Skin of body (tissue), 3 donors: ENCODE measurements around the gene NPTX1. TPM values are rescaled to one million over a fixed set of nuclear protein-coding genes. Genes with fewer than 3 reads are reported as not detected.
A peak's percentile ranks its signal among the peaks of the same experiment; 100 is the strongest.

ENCODE experiments used
- DNase-seq: peaks from one replicate; lab custom pipeline; 2025; lab: John Stamatoyannopoulos, UW
- small RNA-seq: library from RNA; depleted of rRNA; stranded (forward); fragments of <200 nt; gene quantifications from one replicate; pipeline ENCODE3, GENCODE V24; 2014; ENCODE audit warnings: low replicate concordance
- total RNA-seq: library from RNA; depleted of rRNA; stranded (reverse); fragments of >200 nt; gene quantifications from one replicate; pipeline ENCODE4 v1.2.3, GENCODE V29; 2014

The NPTX1 gene
- total RNA-seq, 1 donor from 2014 or later = 0.30 TPM

GRCh38 chr17:80429356-80430275 is 46.8 kb downstream of the NPTX1 start:
- no peak for DNase-seq

GRCh38 chr17:80428796-80429195 is 47.6 kb downstream of the NPTX1 start:
- no peak for DNase-seq

- no peak for DNase-seq
These were observed 48.0 kb downstream of the NPTX1 start for GRCh38 chr17:80428363-80428762.

DNA sequence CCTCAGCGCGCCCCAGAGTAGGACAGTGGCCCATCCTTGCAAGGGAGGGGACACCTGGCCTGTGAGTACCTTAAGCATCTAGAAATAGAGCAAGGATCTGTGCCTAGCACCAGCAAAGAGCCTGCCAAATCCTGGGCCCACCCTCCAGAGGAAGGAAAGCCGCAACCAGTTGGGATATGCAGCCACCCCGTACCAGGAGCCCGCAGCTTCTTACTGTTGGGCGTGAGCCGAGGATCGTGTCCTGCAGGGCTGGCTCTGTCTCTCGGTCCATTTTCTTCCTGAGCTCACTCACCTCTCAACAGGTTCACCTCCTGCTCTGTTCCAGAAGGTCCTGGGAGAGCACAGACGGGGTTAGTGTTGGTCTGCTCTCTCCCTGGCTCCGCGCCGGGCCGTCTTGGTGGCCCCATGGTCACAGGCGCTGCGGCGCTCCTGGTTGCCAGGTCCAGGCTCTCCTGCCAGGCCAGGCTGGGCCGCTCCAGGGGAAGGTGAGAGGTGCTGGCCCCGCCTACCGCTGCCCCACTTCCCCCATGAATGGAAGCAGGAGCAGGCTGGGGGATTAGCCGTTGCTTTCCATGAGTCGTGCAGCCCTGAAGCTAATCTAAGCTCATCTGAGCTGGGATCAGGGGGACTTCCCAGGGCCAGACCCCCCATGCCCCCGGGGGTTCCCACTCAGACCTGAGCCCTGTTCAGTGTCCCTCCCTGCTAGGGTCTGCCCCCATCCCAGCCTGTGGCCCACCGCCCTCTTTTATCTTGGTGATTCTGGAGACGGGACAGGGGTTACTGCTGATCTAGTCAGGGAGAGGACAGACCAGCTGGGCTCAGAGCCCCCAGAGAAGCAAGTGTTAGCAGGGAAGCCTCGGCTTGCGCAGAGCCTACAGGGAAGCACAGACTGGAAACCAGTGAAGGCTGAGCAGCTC is 48.8 kb downstream of the NPTX1 start:
- no peak for DNase-seq

GRCh38 chr17:80426671-80427326 is 49.6 kb downstream of the NPTX1 start:
- peak; percentile 40 for DNase-seq

- DNase-seq = no peak
These were observed 50.5 kb downstream of the NPTX1 start for GRCh38 chr17:80425835-80426426.

- DNase-seq = no peak
These were observed 51.3 kb downstream of the NPTX1 start for GRCh38 chr17:80424878-80425765.

- DNase-seq = no peak
These were observed 52.1 kb downstream of the NPTX1 start for GRCh38 chr17:80424261-80424660.

DNA sequence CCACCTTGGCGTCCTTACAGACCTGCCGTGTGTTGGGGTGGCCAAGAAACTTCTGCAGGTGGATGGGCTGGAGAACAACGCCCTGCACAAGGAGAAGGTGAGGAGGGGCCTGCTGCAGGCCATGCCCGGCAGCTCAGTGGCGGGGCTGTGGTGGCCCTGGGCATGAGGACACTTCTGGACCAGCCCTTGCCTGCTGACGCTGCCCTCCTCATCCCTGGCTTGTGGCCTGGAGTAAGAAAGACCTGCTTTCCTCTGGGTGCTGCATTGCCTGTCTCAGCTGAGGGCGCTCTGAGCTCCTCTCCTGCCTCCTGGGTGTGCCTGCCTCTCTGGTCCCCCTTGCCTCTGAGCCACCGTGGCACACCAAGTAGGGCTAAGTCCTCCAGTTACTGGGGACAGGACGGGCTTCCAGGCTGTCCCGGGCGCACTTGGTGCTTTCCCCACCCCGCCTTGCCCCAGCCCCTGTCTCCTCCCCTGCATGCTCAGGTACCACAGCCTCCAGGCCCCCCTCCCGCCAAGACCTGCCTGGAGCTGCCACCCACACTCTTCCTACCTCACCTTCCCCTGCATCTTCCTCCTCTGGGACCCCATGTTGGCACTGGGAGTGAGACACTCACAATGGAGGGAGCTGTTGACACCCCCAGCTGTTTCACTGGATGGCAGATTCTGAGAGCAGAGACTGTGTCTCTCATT is 52.7 kb downstream of the NPTX1 start:
- no peak for DNase-seq

GRCh38 chr17:80422981-80423380 is 53.4 kb downstream of the NPTX1 start:
- DNase-seq = no peak

GRCh38 chr17:80422276-80422675 is 54.1 kb downstream of the NPTX1 start:
- no peak for DNase-seq

DNA sequence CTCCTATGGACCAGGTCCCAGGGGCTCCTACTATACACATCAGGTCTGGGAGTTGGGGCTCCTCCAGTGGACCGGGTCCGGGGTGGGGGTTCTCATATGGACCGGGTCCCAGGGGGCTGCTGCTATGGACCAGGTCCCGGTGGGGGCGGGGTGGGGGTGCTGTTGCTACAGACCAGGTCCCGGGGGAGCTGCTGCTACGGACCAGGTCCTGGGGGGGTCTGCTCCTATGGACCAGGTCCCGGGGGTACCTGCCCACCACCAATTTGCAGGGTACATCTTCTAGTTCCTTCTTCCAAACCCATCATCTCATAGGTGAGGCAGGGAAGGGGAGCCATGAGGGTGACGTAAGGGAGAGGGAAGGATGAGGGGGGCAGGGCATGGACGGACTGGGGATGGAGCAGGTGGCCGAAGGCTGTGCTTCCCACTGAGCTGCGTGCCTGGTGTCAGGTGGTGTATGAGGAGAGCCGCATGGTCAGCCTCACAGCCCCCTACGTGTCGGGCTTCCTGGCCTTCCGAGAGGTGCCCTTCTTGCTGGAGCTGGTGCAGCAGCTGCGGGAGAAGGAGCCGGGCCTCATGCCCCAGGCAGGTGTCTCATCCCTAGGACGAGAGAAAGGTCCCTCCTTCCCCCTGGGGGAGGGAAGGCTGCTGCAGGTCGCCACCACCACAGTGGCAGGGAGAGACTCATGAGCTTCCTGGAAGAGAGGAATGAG is 54.9 kb downstream of the NPTX1 start:
- no peak for DNase-seq

DNA sequence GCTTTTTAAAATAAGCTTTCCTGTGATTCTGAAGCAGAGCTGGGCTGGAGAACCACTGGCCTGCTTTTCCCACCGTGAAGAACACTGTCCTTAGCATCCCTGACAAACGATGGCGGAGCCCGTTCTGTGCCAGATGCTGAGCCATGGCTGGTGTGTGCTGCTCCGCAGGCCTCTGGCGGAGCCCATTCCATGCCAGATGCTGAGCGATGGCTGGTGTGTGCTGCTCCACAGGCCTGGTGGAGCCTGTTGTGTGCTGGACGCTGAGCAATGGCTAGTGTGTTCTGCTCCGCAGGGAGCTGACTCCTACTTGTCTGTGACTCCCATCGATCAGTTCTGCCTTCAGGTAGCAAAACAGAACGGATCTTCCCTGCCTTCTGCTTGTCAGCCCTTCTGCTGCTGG is 57.2 kb downstream of the NPTX1 start:
- DNase-seq = no peak

DNA sequence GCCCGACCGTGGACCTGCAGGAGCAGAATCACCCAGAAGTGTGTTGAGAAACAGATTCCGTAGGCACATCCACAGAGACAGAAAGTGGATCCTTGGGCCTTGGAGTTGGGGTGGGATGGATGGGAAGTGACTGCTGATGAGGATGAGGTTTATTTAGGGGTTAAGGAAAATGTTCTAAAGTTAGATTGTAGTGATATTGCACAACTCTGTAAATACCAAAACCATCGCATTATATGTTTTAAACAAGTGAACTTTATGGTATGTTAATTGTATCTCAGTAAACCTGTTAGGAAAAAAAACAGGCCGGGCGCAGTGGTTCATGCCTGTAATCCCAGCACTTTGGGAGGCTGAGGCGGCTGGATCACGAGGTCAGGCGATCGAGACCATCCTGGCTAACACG is 57.8 kb downstream of the NPTX1 start:
- no peak for DNase-seq

Small RNAs within 50 kb of the gene (small RNA-seq; reads per million reads assigned to genes)
- gene AC120024.2 (not detected), gene AC120024.3 (not detected), gene MIR4730 (not detected)

Other genes starting within 250 kb of the NPTX1 start
- 59.0 TPM for gene RNF213, start 215.8 kb downstream of the NPTX1 start, total RNA-seq
- gene ENDOV, start 61.4 kb downstream of the NPTX1 start, total RNA-seq = 9.9 TPM
- 22.0 TPM for gene RPTOR, start 68.2 kb upstream of the NPTX1 start, total RNA-seq